Fibroblast of pulmonary artery (primary cell): ENCODE results near the gene SPATA31C1.

Experiments used
- DNase-seq: peaks from one replicate; pipeline ENCODE4 v3.0.0-alpha.2; 2010; ENCODE audit warnings: low read depth
- H3K4me3 ChIP-seq: replicated peaks from 2 replicates; pipeline ENCODE4 v1.5.1; 2011; ENCODE audit warnings: low read depth, mild to moderate bottlenecking, control low read depth, low read length, moderate library complexity
- CTCF ChIP-seq: IDR thresholded peaks from 2 replicates; pipeline ENCODE4 v1.5.1; 2011; ENCODE audit warnings: mild to moderate bottlenecking, control low read depth, low read length, inconsistent platforms; ENCODE audit errors: missing control alignments

SPATA31C1 gene

DNA sequence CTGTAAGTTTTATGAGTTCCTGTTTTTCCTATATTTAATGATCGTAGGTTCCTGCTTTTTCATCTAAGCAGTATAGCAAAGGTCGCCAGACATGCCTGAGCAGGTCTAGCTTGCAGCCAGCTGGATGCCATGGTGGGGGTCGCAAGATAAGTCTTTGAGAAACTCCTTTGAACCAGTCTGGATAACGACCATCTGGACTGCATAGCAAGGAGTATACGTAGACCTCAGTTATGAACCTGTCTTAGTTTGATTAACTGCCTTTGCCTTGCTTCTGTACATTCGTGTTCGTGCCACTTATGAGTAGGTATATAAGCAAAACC, 43.5 kb upstream of the SPATA31C1 start:
- H3K4me3 ChIP-seq, result no peak overlapping the region
- no peak for DNase-seq
- TF ChIP-seq CTCF, result no peak

DNA sequence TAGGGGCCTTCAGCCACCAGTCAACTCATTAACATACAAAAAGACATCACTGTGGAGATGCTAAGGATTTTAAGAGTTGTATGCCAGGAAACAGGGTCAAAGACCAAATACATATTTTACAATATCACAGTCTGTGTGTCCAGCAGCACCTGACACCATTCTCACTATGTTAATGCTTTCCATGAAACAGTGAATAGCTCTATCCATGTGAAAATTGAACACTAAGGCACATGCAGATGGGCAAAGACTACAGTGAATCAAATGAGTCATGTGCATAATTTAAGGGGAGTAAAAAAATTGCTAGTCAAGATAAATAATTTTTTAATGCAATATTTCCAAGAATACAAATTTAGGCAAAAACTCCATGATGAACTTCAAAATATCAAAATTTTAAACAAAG, 42.7 kb upstream of the SPATA31C1 start:
- no peak overlapping the region for H3K4me3 ChIP-seq
- DNase-seq, result no peak
- no peak for TF ChIP-seq CTCF

GRCh38 chr9:87875831-87876545, 41.8 kb upstream of the SPATA31C1 start:
- H3K4me3 ChIP-seq, result no peak overlapping the region
- DNase-seq, result no peak
- TF ChIP-seq CTCF, result no peak

DNA sequence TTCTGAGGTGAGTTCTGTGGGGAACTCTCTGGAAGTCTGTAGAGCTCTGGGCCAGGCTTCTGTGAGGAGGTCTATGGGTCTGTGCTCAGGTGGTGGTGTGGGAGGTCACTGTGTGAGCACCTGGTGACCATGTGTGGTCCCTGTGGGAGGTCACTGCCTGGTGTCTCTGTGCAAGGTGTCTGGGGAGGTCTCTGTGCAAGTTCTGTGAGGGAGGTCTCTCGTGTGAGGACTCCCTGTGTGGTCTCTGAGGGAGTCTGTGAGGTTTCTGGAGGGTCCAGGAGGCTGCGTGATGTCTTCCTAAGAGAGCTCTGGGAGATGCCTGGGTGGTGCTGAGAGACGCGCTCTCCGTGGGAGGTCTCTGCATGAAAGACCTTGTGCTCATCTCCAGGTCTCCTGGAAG, 41.1 kb upstream of the SPATA31C1 start:
- no peak for TF ChIP-seq CTCF
- H3K4me3 ChIP-seq, result no peak overlapping the region
- DNase-seq, result no peak

DNA sequence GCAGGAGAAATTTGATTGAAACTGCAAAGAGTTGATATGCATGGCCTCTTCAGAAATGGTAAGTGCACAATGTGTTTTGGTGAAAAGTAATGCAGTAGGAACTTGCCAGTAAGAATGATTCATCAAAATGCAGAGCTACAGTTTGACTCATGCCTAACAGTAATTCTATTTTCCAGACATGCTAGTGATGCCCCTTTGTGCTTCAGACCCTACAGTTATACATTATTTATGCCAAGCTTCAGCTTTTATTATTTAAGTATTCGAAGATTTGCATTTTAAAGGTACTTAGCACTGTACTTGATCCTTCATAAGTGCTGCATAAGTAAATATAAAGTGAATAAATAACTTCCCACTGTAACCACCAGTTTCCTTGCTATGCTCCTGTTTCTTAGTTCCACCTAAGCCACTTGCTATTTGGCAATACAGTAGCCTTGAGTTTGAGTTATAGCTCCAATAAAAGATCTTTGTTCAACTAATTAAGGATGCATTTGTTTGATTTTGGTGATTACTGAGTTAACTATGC, 38.7 kb upstream of the SPATA31C1 start:
- no peak for TF ChIP-seq CTCF
- DNase-seq, result peak; percentile 77
- no peak overlapping the region for H3K4me3 ChIP-seq

DNA sequence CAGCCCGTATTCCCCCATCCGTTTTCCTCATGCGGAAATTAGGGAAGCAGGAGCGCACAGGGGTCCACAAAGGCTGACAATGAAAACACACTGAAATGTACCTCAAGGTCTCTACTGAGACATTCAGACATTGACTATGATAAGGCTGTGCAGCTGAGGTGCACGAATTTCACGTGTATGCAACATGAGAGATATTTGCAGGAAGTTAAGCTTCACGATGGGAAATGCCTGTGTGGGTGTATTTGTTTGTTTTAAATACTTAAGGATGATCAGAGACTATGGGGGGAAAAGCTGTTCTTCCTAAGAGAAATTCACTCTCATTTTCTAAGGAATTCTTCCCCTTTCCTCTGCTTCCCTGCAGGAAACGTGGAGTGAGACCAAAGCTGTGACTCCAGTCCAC, 37.6 kb upstream of the SPATA31C1 start:
- TF ChIP-seq CTCF, result no peak
- peak; percentile 38 for DNase-seq

DNA sequence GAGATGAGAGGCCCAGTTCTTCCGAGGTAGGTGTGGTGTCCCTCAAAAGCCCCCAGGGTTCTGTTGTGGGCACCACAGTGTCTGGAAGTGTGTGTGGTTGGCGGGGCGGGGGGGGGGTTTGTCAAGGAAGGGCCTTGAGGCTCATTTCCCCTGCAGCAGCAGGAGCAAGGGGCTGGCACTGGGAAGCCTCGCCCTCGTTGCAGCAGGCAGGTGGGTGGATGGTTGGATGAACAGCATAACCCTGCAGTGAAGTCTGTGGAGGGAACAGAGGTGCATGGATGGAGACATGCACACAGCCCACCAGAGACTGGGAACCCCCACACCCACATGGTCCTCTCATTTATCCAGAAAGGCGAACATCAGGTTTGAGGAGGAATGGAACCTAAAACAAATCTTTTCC, 37.1 kb upstream of the SPATA31C1 start:
- no peak overlapping the region for H3K4me3 ChIP-seq
- TF ChIP-seq CTCF, result no peak
- DNase-seq, result no peak

More for the DNA sequence above, 37.6 kb upstream of the SPATA31C1 start:
- H3K4me3 ChIP-seq, result no peak overlapping the region
